CD4-positive, alpha-beta T cell treated with Interleukin-17A for 4 hours (primary cell): ENCODE measurements around the gene NECTIN4.

ENCODE experiments used
- DNase-seq: peaks from one replicate; pipeline ENCODE4 v3.0.0-alpha.2; 2020; ENCODE audit warnings: mixed read lengths

The NECTIN4 gene

DNA sequence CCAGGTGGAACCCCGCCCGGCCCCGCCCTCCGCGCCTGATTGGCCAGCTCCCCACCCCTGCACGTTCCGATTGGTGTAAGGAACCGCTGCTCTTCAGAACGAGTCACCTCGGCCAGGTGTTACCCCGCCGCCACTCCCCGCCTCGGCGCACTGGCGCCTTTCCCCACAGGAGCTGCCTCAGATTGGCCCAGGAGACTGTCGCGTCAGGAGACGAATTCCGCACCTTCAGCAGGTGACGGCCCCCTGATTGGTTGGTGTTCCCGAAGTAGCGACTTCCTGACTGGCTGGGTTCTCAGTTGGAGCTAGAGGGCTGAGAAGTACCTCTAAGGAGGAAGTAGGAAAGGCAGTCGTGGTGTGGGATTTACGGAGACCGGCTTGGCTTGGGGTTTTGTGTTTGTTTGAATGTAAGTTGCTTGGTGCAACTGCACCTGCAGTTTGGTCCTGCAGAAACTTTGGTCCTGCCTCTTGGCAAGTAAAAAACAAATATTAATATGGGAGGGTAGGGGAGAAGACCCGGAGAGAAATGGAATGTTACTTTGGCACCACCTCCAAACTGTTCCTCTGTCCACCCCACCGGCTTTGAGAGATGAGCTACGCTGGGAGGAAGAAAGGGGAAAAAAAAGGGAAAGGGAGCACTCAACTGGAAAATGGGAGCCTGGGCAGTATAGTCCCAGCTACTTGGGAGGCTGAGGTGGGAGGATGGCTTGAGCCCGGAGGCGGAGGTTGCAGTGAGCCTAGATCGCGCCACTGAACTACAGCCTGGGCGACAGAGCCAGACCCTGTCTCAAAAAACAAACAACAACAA is 68.0 kb downstream of the NECTIN4 start:
- DNase-seq: peak; percentile 95
